K562 (cell line): ENCODE data around the gene ITPR3. TPM values are rescaled to one million over a fixed set of nuclear protein-coding genes. Genes with fewer than 3 reads are reported as not detected.
A peak's percentile ranks its signal among the peaks of the same experiment; 100 is the strongest.

Experiments used
- ARID1B ChIP-seq: fragments of 450-650 bp; IDR thresholded peaks from 2 replicates; pipeline ENCODE4 v1.6.1; 2016; ENCODE audit warnings: antibody characterized with exemption, mild to moderate bottlenecking, inconsistent platforms
- BCL6 ChIP-seq: fragments of 250-450 bp; sonication (Bioruptor Pico); IDR thresholded peaks from 2 replicates; pipeline ENCODE4 v1.4.0; 2020
- CTCFL ChIP-seq: IDR thresholded peaks from 2 replicates; pipeline ENCODE4 v1.6.1; 2011; ENCODE audit warnings: borderline replicate concordance, low read depth, mild to moderate bottlenecking, moderate library complexity, low read length; ENCODE audit not compliant: insufficient read depth, poor library complexity, severe bottlenecking
- DACH1 ChIP-seq: fragments of 450-650 bp; IDR thresholded peaks from 2 replicates; pipeline ENCODE4 v1.6.1; 2018; ENCODE audit not compliant: partially characterized antibody
- DMBX1 ChIP-seq: fragments of 250-450 bp; sonication (Bioruptor Pico); IDR thresholded peaks from 2 replicates; pipeline ENCODE4 v1.8.0; 2022; ENCODE audit warnings: inconsistent platforms, mild to moderate bottlenecking, moderate library complexity, borderline replicate concordance
- FOSL1 ChIP-seq: fragments of 200-800 bp; sonication (Bioruptor generic); conservative IDR thresholded peaks from 2 replicates; pipeline ENCODE4 v1.6.1; 2016; ENCODE audit warnings: missing genetic modification characterization, missing compliant biosample characterization
- FOXM1 ChIP-seq, 2 experiments: fragments of 450-650 bp in 1 of 2; sonication (generic) in 1 of 2; formaldehyde crosslinking in 1 of 2; IDR thresholded peaks; 2 replicates each; pipeline versions ENCODE4 v1.6.1 to v1.9.0; 2017 to 2022; ENCODE audit warnings: low read depth in 2 of 2, mild to moderate bottlenecking in 2 of 2, missing genetic modification reagents in 1 of 2, moderate library complexity in 1 of 2
- HDAC3 ChIP-seq: fragments of 450-650 bp; IDR thresholded peaks from 2 replicates; pipeline ENCODE4 v1.6.1; 2018; ENCODE audit warnings: borderline replicate concordance, mild to moderate bottlenecking, moderate library complexity; ENCODE audit not compliant: partially characterized antibody
- KDM2B ChIP-seq: fragments of 250-450 bp; sonication (Bioruptor Pico); IDR thresholded peaks from 2 replicates; pipeline ENCODE4 v1.8.0; 2021; ENCODE audit warnings: mild to moderate bottlenecking, moderate library complexity
- MECOM ChIP-seq: fragments of 250-450 bp; sonication (Bioruptor Pico); IDR thresholded peaks from 2 replicates; pipeline ENCODE4 v1.8.0; 2022; ENCODE audit warnings: inconsistent platforms
- POLR2A ChIP-seq: fragments of 450-650 bp; conservative IDR thresholded peaks from 2 replicates; pipeline ENCODE4 v1.6.1; 2016
- PURB ChIP-seq: sonication (generic); formaldehyde crosslinking; IDR thresholded peaks from 2 replicates; pipeline ENCODE4 v1.9.0; 2021; ENCODE audit warnings: low read depth, mild to moderate bottlenecking, missing genetic modification reagents
- RBBP5 ChIP-seq: fragments of 200-600 bp; sonication (generic); IDR thresholded peaks from 2 replicates; pipeline ENCODE4 v1.6.1; 2012; ENCODE audit warnings: borderline replicate concordance, mild to moderate bottlenecking, low read length, control low read depth, inconsistent platforms; ENCODE audit not compliant: insufficient read depth, poor library complexity, severe bottlenecking
- ZBTB17 ChIP-seq: fragments of 450-650 bp; formaldehyde crosslinking; IDR thresholded peaks from 2 replicates; pipeline ENCODE4 v1.4.0; 2020; ENCODE audit warnings: mild to moderate bottlenecking
- ZEB2 ChIP-seq: fragments of 450-650 bp; IDR thresholded peaks from 2 replicates; pipeline ENCODE4 v1.6.1; 2016
- ZNF282 ChIP-seq: sonication (generic); formaldehyde crosslinking; IDR thresholded peaks from 2 replicates; pipeline ENCODE4 v1.8.1; 2023; ENCODE audit warnings: missing genetic modification reagents
- ZNF408 ChIP-seq: fragments of 250-450 bp; sonication (Bioruptor Pico); IDR thresholded peaks from 2 replicates; pipeline ENCODE4 v1.4.0; 2020; ENCODE audit warnings: low read depth, mild to moderate bottlenecking, moderate library complexity
- ZNF644 ChIP-seq: fragments of 200-800 bp; sonication (Bioruptor generic); IDR thresholded peaks from 2 replicates; pipeline ENCODE4 v1.6.1; 2016; ENCODE audit warnings: low read depth, missing genetic modification characterization, missing compliant biosample characterization
- ZNF695 ChIP-seq: fragments of 450-650 bp; formaldehyde crosslinking; IDR thresholded peaks from 2 replicates; pipeline ENCODE4 v1.4.0; 2020; ENCODE audit warnings: mild to moderate bottlenecking, moderate library complexity
- ZNF76 ChIP-seq: fragments of 250-450 bp; sonication (Bioruptor Pico); IDR thresholded peaks from 2 replicates; pipeline ENCODE4 v1.4.0; 2020; ENCODE audit warnings: mild to moderate bottlenecking, moderate library complexity, borderline replicate concordance
- polyA plus RNA-seq, 8 experiments: library from polyadenylated mRNA; depleted of rRNA in 4 of 8; stranded (reverse) in 5 of 8; unstranded in 3 of 8; fragments of >200 nt; fragmentation: Nextera tagmentation in 2 of 8; fragmentation: Illumina TruSeq in 1 of 8; extraction: Ambion mirVana in 2 of 8; extraction: Trizol in 1 of 8; gene quantifications; 2 replicates each; pipeline versions ENCODE4 v1.2.1 to v1.2.3, GENCODE V29; 2011 to 2014; ENCODE audit warnings: inconsistent platforms in 1 of 8, missing spikeins in 1 of 8
- total RNA-seq, 7 experiments: library from RNA; depleted of rRNA in 6 of 7; stranded (reverse); fragments of >200 nt in 6 of 7; fragmentation: Illumina TruSeq in 2 of 7; extraction: Trizol in 2 of 7; gene quantifications; 2 replicates each; pipeline versions ENCODE4 v1.2.1 to v1.2.3, GENCODE V29; 2011 to 2021; ENCODE audit warnings: low replicate concordance in 1 of 7
- TF ChIP-seq, protein P1 (sequence below): fragments of 250-450 bp; sonication (Bioruptor Pico); IDR thresholded peaks from 2 replicates; pipeline ENCODE4 v1.4.0; 2020

ITPR3 gene
- total and polyA plus RNA-seq, 9 of the 15 experiments (the other 6 are each of a cell fraction or from before 2014, with no cell fraction given), result 0.39 to 35.7 (median 13.2) TPM

DNA sequence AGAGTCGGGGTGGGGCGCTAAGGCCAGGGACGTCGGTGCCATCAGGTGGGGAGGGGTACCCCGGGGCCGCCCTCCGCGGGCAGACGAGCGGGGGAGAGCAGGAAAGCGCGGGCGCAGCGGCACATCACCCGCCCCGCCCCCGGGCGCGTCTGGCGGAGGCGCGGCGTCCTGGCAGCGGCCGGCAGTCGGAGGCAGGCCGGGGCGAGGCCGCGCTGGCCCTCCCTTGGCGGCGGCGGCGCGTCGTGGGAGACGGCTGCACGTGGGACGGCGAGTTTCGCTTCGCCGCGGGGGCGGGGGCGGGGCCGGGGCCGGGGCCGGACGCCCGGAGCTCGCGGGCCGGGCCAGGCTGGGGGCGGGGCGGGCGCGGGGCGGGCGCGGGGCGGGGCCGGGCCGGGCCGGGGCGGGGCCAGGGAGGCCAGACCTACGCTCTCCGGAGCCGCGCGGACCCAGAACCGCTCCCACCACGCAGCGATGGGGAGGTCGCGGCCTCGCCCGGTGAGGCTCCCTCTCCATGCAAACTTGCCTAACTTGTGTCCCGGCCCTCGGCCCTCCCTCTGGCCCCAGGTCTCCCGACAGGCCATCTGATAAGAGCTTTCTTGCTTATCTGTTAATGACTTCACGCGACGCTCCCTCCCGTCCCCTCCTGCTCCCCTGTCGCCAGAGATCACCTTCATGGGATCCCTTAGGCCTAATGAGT lies 12.5 kb downstream of the ITPR3 start (continued):
- TF ChIP-seq CTCFL (no peak), DACH1 (no peak), PURB (CRISPR knock-in tag) (no peak), POLR2A (no peak), FOXM1 (IDR thresholded peaks at IDR 0.05; ENCODE audit: low read depth) (no peak), FOXM1 (CRISPR knock-in tag; IDR thresholded peaks at IDR 0.05; ENCODE audit: low read depth) (0 out of 2 replicates have a peak, but pooled peaks have one; percentile 45), ZEB2 (no peak), RBBP5 (peak; percentile 23), ZNF644 (tag) (no peak), ZBTB17 (CRISPR knock-in tag) (no peak), ZNF76 (no peak), DMBX1 (CRISPR knock-in tag) (no peak), KDM2B (CRISPR knock-in tag) (no peak), ZNF282 (CRISPR knock-in tag) (no peak), BCL6 (CRISPR knock-in tag) (no peak), FOSL1 (tag) (0 out of 2 replicates have a peak, but pooled peaks have one; percentile 15), ARID1B (peak; percentile 51), MECOM (no peak), ZNF695 (CRISPR knock-in tag) (no peak), HDAC3 (no peak), ZNF408 (CRISPR knock-in tag) (no peak)
- TF ChIP-seq, protein P1, sequence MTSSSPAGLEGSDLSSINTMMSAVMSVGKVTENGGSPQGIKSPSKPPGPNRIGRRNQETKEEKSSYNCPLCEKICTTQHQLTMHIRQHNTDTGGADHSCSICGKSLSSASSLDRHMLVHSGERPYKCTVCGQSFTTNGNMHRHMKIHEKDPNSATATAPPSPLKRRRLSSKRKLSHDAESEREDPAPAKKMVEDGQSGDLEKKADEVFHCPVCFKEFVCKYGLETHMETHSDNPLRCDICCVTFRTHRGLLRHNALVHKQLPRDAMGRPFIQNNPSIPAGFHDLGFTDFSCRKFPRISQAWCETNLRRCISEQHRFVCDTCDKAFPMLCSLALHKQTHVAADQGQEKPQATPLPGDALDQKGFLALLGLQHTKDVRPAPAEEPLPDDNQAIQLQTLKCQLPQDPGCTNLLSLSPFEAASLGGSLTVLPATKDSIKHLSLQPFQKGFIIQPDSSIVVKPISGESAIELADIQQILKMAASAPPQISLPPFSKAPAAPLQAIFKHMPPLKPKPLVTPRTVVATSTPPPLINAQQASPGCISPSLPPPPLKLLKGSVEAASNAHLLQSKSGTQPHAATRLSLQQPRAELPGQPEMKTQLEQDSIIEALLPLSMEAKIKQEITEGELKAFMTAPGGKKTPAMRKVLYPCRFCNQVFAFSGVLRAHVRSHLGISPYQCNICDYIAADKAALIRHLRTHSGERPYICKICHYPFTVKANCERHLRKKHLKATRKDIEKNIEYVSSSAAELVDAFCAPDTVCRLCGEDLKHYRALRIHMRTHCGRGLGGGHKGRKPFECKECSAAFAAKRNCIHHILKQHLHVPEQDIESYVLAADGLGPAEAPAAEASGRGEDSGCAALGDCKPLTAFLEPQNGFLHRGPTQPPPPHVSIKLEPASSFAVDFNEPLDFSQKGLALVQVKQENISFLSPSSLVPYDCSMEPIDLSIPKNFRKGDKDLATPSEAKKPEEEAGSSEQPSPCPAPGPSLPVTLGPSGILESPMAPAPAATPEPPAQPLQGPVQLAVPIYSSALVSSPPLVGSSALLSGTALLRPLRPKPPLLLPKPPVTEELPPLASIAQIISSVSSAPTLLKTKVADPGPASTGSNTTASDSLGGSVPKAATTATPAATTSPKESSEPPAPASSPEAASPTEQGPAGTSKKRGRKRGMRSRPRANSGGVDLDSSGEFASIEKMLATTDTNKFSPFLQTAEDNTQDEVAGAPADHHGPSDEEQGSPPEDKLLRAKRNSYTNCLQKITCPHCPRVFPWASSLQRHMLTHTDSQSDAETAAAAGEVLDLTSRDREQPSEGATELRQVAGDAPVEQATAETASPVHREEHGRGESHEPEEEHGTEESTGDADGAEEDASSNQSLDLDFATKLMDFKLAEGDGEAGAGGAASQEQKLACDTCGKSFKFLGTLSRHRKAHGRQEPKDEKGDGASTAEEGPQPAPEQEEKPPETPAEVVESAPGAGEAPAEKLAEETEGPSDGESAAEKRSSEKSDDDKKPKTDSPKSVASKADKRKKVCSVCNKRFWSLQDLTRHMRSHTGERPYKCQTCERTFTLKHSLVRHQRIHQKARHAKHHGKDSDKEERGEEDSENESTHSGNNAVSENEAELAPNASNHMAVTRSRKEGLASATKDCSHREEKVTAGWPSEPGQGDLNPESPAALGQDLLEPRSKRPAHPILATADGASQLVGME (CRISPR knock-in tag), result no peak
